BE2C (cell line): ENCODE measurements around the gene CEP44.
A peak's percentile ranks its signal among the peaks of the same experiment; 100 is the strongest.

Experiments
- DNase-seq: peaks from one replicate; pipeline ENCODE4 v3.0.0-alpha.2; 2020
- H3K27me3 ChIP-seq: fragments of 250-450 bp; sonication (Bioruptor Pico); 2 replicates; pipeline ENCODE4 v1.5.1; 2020; ENCODE audit warnings: mild to moderate bottlenecking
- H3K36me3 ChIP-seq: fragments of 250-450 bp; sonication (Bioruptor Pico); 2 replicates; pipeline ENCODE4 v1.5.1; 2020; ENCODE audit warnings: mild to moderate bottlenecking
- H3K4me1 ChIP-seq: fragments of 250-450 bp; sonication (Bioruptor Pico); 2 replicates; pipeline ENCODE4 v1.5.1; 2020
- H3K4me3 ChIP-seq: 2 replicates; pipeline ENCODE4 v1.5.1; 2011; ENCODE audit warnings: low read depth, low read length
- H3K9me3 ChIP-seq: fragments of 250-450 bp; sonication (Bioruptor Pico); 2 replicates; pipeline ENCODE4 v1.5.1; 2020
- CTCF ChIP-seq: IDR thresholded peaks from 2 replicates; pipeline ENCODE4 v1.5.1; 2012; ENCODE audit warnings: mild to moderate bottlenecking, low read depth, low read length

CEP44 gene

GRCh38 chr4:174266416-174266815 lies 17.3 kb upstream of the CEP44 start:
- H3K36me3 ChIP-seq = peaks cover 17% of the 10 kb centered on the region
- no peak for DNase-seq
- peaks cover 12% of the 10 kb centered on the region for H3K4me1 ChIP-seq
- H3K9me3 ChIP-seq = no peaks in the 10 kb centered on the region
- H3K27me3 ChIP-seq = no peaks in the 10 kb centered on the region
- peak overlapping the region; percentile 83 for H3K4me3 ChIP-seq
- TF ChIP-seq CTCF = no peak

DNA sequence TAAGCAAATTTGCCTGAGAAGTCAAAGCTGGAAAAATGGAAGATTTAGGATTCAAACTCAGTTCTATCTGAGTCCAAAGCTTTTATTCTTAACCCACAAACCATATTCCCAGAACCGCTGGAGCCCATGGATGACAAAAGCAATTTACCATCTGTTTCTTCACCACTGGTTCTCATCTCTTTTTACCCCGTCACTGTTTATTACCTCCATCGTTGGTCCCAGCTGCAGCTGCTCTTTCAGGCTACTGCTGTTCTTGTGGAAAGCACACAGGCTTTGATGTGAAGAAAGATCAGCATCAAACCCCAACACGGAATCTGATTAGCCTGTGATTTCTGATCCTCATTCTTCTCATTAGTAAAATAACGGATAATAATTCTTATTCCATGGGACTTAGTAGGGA lies 9.8 kb upstream of the CEP44 start:
- peak; percentile 56 for DNase-seq
- H3K4me1 ChIP-seq = peaks cover 20% of the 10 kb centered on the region
- TF ChIP-seq CTCF = no peak
- H3K27me3 ChIP-seq = no peaks in the 10 kb centered on the region
- H3K9me3 ChIP-seq = no peaks in the 10 kb centered on the region
- peaks cover 2% of the 10 kb centered on the region; the same call in 1 of the 2 replicates for H3K36me3 ChIP-seq
- peak overlapping the region; percentile 24 for H3K4me3 ChIP-seq

- no peak for TF ChIP-seq CTCF
- H3K4me1 ChIP-seq = peaks cover 20% of the 10 kb centered on the region
- no peak for DNase-seq
Observed at GRCh38 chr4:174274436-174274835, 9.3 kb upstream of the CEP44 start.

GRCh38 chr4:174275101-174275500 lies 8.6 kb upstream of the CEP44 start:
- H3K4me1 ChIP-seq = peaks cover 17% of the 10 kb centered on the region
- TF ChIP-seq CTCF = no peak
- 0 out of 2 replicates have a peak, but pooled peaks cover 2% of the 10 kb centered on the region for H3K36me3 ChIP-seq
- no peaks in the 10 kb centered on the region for H3K9me3 ChIP-seq
- peak overlapping the region; percentile 24 for H3K4me3 ChIP-seq
- no peak for DNase-seq
- no peaks in the 10 kb centered on the region for H3K27me3 ChIP-seq

More at GRCh38 chr4:174274436-174274835, 9.3 kb upstream of the CEP44 start:
- H3K4me3 ChIP-seq = peak overlapping the region; percentile 24
- no peaks in the 10 kb centered on the region for H3K9me3 ChIP-seq
- H3K36me3 ChIP-seq = 0 out of 2 replicates have a peak, but pooled peaks cover 2% of the 10 kb centered on the region
- no peaks in the 10 kb centered on the region for H3K27me3 ChIP-seq

GRCh38 chr4:174277433-174277832 lies 6.3 kb upstream of the CEP44 start:
- 0 out of 2 replicates have a peak, but pooled peaks cover 2% of the 10 kb centered on the region for H3K36me3 ChIP-seq
- no peak for DNase-seq
- peaks cover 8% of the 10 kb centered on the region for H3K4me1 ChIP-seq
- no peaks in the 10 kb centered on the region for H3K9me3 ChIP-seq
- no peaks in the 10 kb centered on the region for H3K27me3 ChIP-seq
- no peak for TF ChIP-seq CTCF
- H3K4me3 ChIP-seq = peak overlapping the region; percentile 94

- H3K4me1 ChIP-seq = peaks cover 4% of the 10 kb centered on the region; the same call in 1 of the 2 replicates
- DNase-seq = no peak
Observed at GRCh38 chr4:174278467-174278866, 5.2 kb upstream of the CEP44 start.

More at GRCh38 chr4:174278467-174278866, 5.2 kb upstream of the CEP44 start:
- Histone ChIP-seq H3K27me3 (no peaks in the 10 kb centered on the region), H3K9me3 (no peaks in the 10 kb centered on the region), H3K4me3 (peak overlapping the region; percentile 94), H3K36me3 (0 out of 2 replicates have a peak, but pooled peaks cover 2% of the 10 kb centered on the region)
- TF ChIP-seq CTCF = no peak
